Esophagus squamous epithelium (tissue), 5 donors: ENCODE data around the gene MIOS. TPM values are rescaled to one million over a fixed set of nuclear protein-coding genes. Genes with fewer than 3 reads are reported as not detected.

Experiments used
- DNase-seq: peaks from one replicate; lab custom pipeline; 2025; lab: John Stamatoyannopoulos, UW
- H3K27ac ChIP-seq, 4 donors: fragments of 200-600 bp; sonication (generic); one replicate each; pipeline ENCODE4 v1.5.1; 2016 to 2019; ENCODE audit warnings: mild to moderate bottlenecking in 1 of 4
- H3K27me3 ChIP-seq, 4 donors: fragments of 200-600 bp; sonication (generic); 1 replicate in 3 of 4; 2 replicates in 1 of 4; pipeline versions ENCODE4 v1.5.1 to v1.6.0; 2017 to 2021; ENCODE audit warnings: antibody characterized with exemption in 1 of 4
- H3K36me3 ChIP-seq, 3 donors: fragments of 200-600 bp; sonication (generic); one replicate each; pipeline ENCODE4 v1.5.1; 2016 to 2019
- H3K4me1 ChIP-seq, 3 donors: fragments of 200-600 bp; sonication (generic); one replicate each; pipeline ENCODE4 v1.5.1; 2017 to 2019
- H3K4me3 ChIP-seq, 4 donors: fragments of 200-600 bp; sonication (generic); 1 replicate in 3 of 4; 2 replicates in 1 of 4; pipeline ENCODE4 v1.5.1; 2016 to 2019; ENCODE audit warnings: mild to moderate bottlenecking in 2 of 4, moderate library complexity in 1 of 4
- H3K9me3 ChIP-seq, 3 donors: fragments of 200-600 bp; sonication (generic); one replicate each; pipeline ENCODE4 v1.5.1; 2016 to 2019
- POLR2A ChIP-seq, 4 donors: fragments of 450-650 bp; IDR thresholded peaks; one replicate each; pipeline ENCODE4 v1.6.1; 2017; ENCODE audit warnings: antibody characterized with exemption in 4 of 4, mild to moderate bottlenecking in 4 of 4, moderate library complexity in 3 of 4
- whole genome bisulfite sequencing, 2 donors: methylation state at CpG; one replicate each; pipeline ENCODE4 v1.1.5; 2018; 5-methylcytosine and 5-hydroxymethylcytosine counted together
- intact Hi-C: fragments of 100-400 bp; cut with DNase I; formaldehyde crosslinking; loops from one replicate; pipeline ENCODE4 v1.15.0; 2022
- total RNA-seq, 4 donors: library from RNA; depleted of rRNA; stranded (reverse); fragments of >200 nt; gene quantifications; one replicate each; pipeline ENCODE4 v1.1.0, GENCODE V29; 2016
- TF ChIP-seq, protein P1 (sequence below), 6 experiments: fragments of 450-650 bp in 4 of 6; fragments of 200-600 bp in 2 of 6; sonication (generic) in 2 of 6; IDR thresholded peaks; one replicate each; pipeline ENCODE4 v1.5.1; 2016 to 2019; ENCODE audit warnings: antibody characterized with exemption in 6 of 6, mild to moderate bottlenecking in 4 of 6, moderate library complexity in 4 of 6
- donor health status: DM: yes; HTN: yes; CAD: no.

Gene MIOS
- total RNA-seq, 4 donors from 2014 or later: 36.5 to 62.9 (median 53.7) TPM

DNA sequence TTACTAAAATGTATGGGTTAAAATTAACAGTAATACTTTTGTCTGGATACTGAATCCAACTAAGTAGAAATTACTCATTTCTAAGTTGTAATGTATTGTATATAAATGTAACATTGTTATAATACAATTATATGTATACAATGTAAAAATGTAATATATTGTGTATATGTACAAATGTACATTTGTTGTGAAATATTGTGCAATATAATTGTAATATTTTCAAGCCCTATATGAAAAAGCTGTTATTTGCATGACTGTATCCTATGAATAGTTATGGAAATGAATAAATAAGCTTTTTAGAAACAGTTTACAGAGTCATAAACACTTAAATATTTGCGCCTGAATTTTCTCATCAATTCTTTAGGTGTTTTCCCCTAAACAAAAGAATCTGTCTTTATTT lies 53.6 kb downstream of the MIOS start:
- intact Hi-C loops: no loop called here
- 84 to 94% methylated on average over 1 of the region's 1 CpG for WGBS, 2 donors
- Histone ChIP-seq H3K27me3 (no peaks in the 10 kb centered on the region), H3K4me3 (no peak overlapping the region), H3K36me3 (no peaks in the 10 kb centered on the region), H3K27ac (no peak overlapping the region), H3K9me3 (no peaks in the 10 kb centered on the region), H3K4me1 (no peaks in the 10 kb centered on the region)
- DNase-seq: no peak
- TF ChIP-seq, protein P1, sequence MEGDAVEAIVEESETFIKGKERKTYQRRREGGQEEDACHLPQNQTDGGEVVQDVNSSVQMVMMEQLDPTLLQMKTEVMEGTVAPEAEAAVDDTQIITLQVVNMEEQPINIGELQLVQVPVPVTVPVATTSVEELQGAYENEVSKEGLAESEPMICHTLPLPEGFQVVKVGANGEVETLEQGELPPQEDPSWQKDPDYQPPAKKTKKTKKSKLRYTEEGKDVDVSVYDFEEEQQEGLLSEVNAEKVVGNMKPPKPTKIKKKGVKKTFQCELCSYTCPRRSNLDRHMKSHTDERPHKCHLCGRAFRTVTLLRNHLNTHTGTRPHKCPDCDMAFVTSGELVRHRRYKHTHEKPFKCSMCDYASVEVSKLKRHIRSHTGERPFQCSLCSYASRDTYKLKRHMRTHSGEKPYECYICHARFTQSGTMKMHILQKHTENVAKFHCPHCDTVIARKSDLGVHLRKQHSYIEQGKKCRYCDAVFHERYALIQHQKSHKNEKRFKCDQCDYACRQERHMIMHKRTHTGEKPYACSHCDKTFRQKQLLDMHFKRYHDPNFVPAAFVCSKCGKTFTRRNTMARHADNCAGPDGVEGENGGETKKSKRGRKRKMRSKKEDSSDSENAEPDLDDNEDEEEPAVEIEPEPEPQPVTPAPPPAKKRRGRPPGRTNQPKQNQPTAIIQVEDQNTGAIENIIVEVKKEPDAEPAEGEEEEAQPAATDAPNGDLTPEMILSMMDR (IDR thresholded peaks at IDR 0.05): no peak
- TF ChIP-seq POLR2A (IDR thresholded peaks at IDR 0.05): no peak

DNA sequence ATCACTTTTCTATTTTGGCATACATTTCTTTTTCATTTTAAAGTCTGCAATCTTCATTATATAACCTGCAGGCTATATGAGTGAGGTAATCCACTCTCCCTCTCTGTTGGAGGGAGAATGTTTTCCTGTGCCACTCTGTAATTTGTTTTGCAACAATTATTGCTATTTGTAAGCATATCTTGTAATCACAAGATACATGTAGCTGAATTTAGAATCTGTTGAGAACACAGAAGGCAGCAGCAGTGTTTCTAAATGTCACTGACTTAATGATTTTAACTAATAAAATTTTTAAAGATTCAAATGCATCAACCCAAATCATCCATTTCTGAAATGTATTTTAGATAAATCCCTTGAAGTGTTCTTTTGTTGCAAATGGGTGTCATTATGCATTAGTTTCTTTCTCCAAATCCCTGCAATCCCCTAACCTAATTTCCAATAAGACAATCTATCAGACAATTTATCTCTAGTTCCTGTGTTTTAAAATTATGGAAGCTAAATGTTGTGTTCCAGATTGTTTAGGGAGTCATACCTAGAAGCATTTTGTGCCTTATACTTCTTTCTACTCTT lies 54.0 kb downstream of the MIOS start:
- H3K36me3 ChIP-seq: no peaks in the 10 kb centered on the region
- no peak overlapping the region for H3K27ac ChIP-seq
- DNase-seq: no peak
- no peaks in the 10 kb centered on the region for H3K9me3 ChIP-seq
- TF ChIP-seq, protein P1 (IDR thresholded peaks at IDR 0.05): no peak
- no peak for TF ChIP-seq POLR2A (IDR thresholded peaks at IDR 0.05)
- H3K27me3 ChIP-seq: no peaks in the 10 kb centered on the region
- intact Hi-C loops: no loop called here
- H3K4me1 ChIP-seq: no peaks in the 10 kb centered on the region
- no peak overlapping the region for H3K4me3 ChIP-seq

DNA sequence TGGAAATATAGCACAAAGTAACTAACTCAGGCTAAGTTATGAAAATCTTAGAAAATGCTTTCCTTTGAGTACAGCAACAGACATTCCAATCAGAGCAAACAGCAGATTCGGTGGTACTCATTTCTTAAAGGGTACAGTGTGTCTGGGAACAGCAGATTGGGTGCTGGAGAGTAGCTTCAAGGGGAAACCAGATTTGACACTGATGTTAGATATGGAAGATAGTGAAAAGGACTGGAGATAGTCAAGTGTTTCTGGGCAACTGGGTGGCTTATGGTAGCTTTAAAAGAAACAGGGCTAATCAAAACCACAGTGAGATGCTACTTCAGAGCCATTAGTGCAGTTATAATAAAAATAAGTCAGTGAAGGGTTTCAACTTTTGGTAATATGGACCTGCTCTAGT lies 61.8 kb downstream of the MIOS start:
- 80 to 82% methylated on average over 1 of the region's 1 CpG for WGBS, 2 donors
- H3K4me1 ChIP-seq: no peaks in the 10 kb centered on the region
- TF ChIP-seq, protein P1 (IDR thresholded peaks at IDR 0.05): no peak
- no peak for TF ChIP-seq POLR2A (IDR thresholded peaks at IDR 0.05)
- H3K9me3 ChIP-seq: no peaks in the 10 kb centered on the region
- intact Hi-C loops: no loop called here
- no peaks in the 10 kb centered on the region for H3K27me3 ChIP-seq
- H3K4me3 ChIP-seq: no peak overlapping the region
- DNase-seq: no peak
- no peaks in the 10 kb centered on the region for H3K36me3 ChIP-seq
- no peak overlapping the region for H3K27ac ChIP-seq

DNA sequence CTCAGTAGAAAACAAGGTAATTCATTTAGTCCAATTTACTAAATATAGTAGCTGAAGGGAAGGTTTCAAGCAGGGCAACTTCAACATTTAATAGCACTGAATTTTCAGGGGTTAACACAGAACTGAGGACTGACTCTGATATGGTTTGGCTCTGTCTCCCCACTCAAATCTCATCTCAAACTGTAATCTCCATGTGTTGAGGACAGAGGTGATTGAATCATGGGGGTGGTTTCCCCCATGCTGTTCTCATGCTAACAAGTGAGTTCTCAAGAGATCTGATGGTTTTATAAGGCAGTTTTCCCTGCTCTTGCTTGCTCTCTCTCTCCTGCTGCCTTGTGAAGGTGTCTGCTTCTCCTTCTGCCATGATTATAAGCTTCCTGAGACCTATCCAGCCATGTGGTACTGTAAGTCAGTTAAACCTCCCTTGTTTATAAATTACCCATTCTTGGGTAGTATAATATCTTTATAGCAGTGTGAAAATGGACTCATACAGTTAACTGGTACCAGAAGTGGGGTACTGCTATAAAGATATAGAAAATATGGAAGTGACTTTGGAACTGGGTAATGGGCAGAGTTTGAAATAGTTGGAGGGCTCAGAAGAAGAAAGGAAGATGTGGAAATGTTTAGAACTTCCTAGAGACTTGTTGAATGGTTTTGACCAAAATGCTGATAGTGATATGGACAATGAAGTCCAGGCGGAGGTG lies 64.1 kb downstream of the MIOS start:
- no peak for DNase-seq
- Histone ChIP-seq H3K9me3 (no peaks in the 10 kb centered on the region), H3K4me3 (no peak overlapping the region), H3K27ac (no peak overlapping the region), H3K27me3 (no peaks in the 10 kb centered on the region), H3K4me1 (no peaks in the 10 kb centered on the region), H3K36me3 (peaks cover 0 to 10% (median 0%) of the 10 kb centered on the region in 3 donors)
- intact Hi-C loops: loop anchor here (10.0 kb wide), 1 partner anchor 56 kb away; no protein-coding TSS in a partner anchor
- TF ChIP-seq, protein P1 (IDR thresholded peaks at IDR 0.05): no peak
- TF ChIP-seq POLR2A (IDR thresholded peaks at IDR 0.05): no peak
- 92 to 100% methylated on average over 1 of the region's 1 CpG for WGBS, 2 donors

DNA sequence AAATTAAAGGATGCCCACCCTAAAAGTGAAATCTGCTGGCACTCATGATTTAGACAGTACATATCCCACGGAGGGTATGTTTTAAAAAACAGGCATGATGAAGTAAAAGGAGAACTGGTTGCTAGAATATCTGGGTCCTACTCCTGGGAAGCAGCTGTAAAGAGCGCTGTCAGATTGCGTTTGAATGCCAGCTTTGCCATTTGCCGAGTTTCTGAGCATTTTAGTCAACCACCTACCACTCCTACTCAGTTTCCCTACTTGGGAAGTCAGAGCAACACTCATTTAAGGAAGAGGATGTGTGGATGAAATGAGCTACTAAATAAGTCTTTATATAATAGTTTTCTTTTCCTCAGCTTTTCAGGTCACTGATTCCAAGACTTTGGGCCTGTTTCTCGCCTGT lies 72.7 kb downstream of the MIOS start:
- TF ChIP-seq POLR2A (IDR thresholded peaks at IDR 0.05): no peak
- TF ChIP-seq, protein P1 (IDR thresholded peaks at IDR 0.05): no peak
- H3K9me3 ChIP-seq: no peaks in the 10 kb centered on the region
- peak overlapping the region; percentile 55 to 94 (median 84) for H3K4me3 ChIP-seq
- no peaks in the 10 kb centered on the region for H3K27me3 ChIP-seq
- H3K27ac ChIP-seq: peak overlapping the region; percentile 93 to 98 (median 94)
- DNase-seq: no peak
- intact Hi-C loops: loop anchor here (10.0 kb wide), 1 partner anchor 65 kb away; no protein-coding TSS in a partner anchor
- H3K36me3 ChIP-seq: peaks cover 0 to 26% (median 0%) of the 10 kb centered on the region in 3 donors
- peaks cover 7 to 26% (median 14%) of the 10 kb centered on the region in 3 donors for H3K4me1 ChIP-seq
- WGBS, 2 donors: 13 to 25% methylated on average over 5 of the region's 5 CpGs
